NCI-H510A (cell line): Measurements from ENCODE around the gene ADAMTS14.

Experiments used
- DNase-seq: peaks from one replicate; lab custom pipeline; 2025; lab: John Stamatoyannopoulos, UW

The ADAMTS14 gene

GRCh38 chr10:70784471-70784870 is 112.2 kb downstream of the ADAMTS14 start:
- DNase-seq = no peak

- DNase-seq = no peak
Measured at GRCh38 chr10:70785190-70785589, 112.9 kb downstream of the ADAMTS14 start, which contains the start of gene TBATA. Gene TBATA (minus strand): TSS chr10:70785377. CDS start chr10:70783379, 1,998 bp downstream.

- DNase-seq = no peak
Measured at GRCh38 chr10:70786799-70787415, 114.6 kb downstream of the ADAMTS14 start.

- no peak for DNase-seq
Measured at GRCh38 chr10:70791386-70792039, 119.2 kb downstream of the ADAMTS14 start.

- DNase-seq = no peak
Measured at GRCh38 chr10:70795613-70796012, 123.3 kb downstream of the ADAMTS14 start.

- no peak for DNase-seq
Measured at GRCh38 chr10:70797840-70798239, 125.5 kb downstream of the ADAMTS14 start.

- no peak for DNase-seq
Measured at GRCh38 chr10:70799124-70799523, 126.8 kb downstream of the ADAMTS14 start.

GRCh38 chr10:70801854-70802253 is 129.5 kb downstream of the ADAMTS14 start:
- no peak for DNase-seq

GRCh38 chr10:70803775-70804420 is 131.6 kb downstream of the ADAMTS14 start:
- peak; percentile 35 for DNase-seq

- DNase-seq = no peak
Measured at GRCh38 chr10:70804421-70804808, 132.1 kb downstream of the ADAMTS14 start.

- DNase-seq = no peak
Measured at GRCh38 chr10:70805619-70806215, 133.4 kb downstream of the ADAMTS14 start.

- no peak for DNase-seq
Measured at GRCh38 chr10:70806841-70807240, 134.5 kb downstream of the ADAMTS14 start.

GRCh38 chr10:70807556-70807955 is 135.2 kb downstream of the ADAMTS14 start:
- no peak for DNase-seq

- DNase-seq = no peak
Measured at GRCh38 chr10:70809011-70809611, 136.8 kb downstream of the ADAMTS14 start.

- no peak for DNase-seq
Measured at GRCh38 chr10:70809726-70810125, 137.4 kb downstream of the ADAMTS14 start.

- no peak for DNase-seq
Measured at GRCh38 chr10:70810967-70811366, 138.7 kb downstream of the ADAMTS14 start.

- no peak for DNase-seq
Measured at GRCh38 chr10:70811881-70812280, 139.6 kb downstream of the ADAMTS14 start.
